Activated naive CD4-positive, alpha-beta T cell treated with anti-CD3 and anti-CD28 coated beads, Interleukin-2, amount 10 ng/mL, durations not matched to agents 7 days and 5 days (primary cell): ENCODE data around the gene NECAB3.
A peak's percentile ranks its signal among the peaks of the same experiment; 100 is the strongest.

Source experiments
- CTCF ChIA-PET: fragments of 350-600 bp; sonication (Branson Sonifier 250); formaldehyde crosslinking; loops from one replicate; lab custom pipeline; 2021; ENCODE audit warnings: antibody characterized with exemption; lab: Charles Lee
- DNase-seq: peaks from one replicate; pipeline ENCODE4 v3.0.0-alpha.2; 2020
- H3K27ac Mint-ChIP-seq: one replicate; pipeline ENCODE4 v1.8.0; 2021; ENCODE audit warnings: mild to moderate bottlenecking, moderate library complexity, mixed read lengths
- H3K27me3 Mint-ChIP-seq: one replicate; pipeline ENCODE4 v1.8.0; 2021; ENCODE audit warnings: mild to moderate bottlenecking, mixed read lengths
- H3K36me3 Mint-ChIP-seq: one replicate; pipeline ENCODE4 v1.8.0; 2021; ENCODE audit warnings: mixed read lengths
- H3K4me1 Mint-ChIP-seq: one replicate; pipeline ENCODE4 v1.8.0; 2021; ENCODE audit warnings: mixed read lengths
- H3K4me3 Mint-ChIP-seq: one replicate; pipeline ENCODE4 v1.8.0; 2021; ENCODE audit warnings: mild to moderate bottlenecking, moderate library complexity, mixed read lengths
- H3K9me3 Mint-ChIP-seq: one replicate; pipeline ENCODE4 v1.8.0; 2021; ENCODE audit warnings: mixed read lengths

NECAB3 gene

GRCh38 chr20:33659341-33660034 lies 14.7 kb downstream of the NECAB3 start:
- CTCF ChIA-PET = no interaction called here

DNA sequence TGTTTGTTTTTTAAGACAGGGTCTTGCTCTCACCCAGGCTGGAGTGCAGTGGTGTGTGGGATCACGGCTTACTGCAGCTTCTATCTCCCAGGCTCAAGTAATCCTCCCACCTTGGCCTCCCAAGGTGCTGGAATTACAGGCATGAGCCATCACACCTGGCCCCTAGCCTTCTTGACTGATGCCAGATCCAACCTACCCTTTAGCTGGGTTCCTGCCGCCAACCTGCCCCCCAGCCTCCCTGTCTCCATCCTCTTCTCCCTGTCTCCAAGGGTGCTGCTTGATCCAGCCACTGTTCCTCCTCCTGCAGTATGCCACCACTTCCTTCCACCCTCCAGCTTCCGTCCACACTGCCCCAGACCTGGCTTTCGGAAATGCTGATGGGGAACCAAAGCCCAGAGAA lies 15.3 kb downstream of the NECAB3 start:
- H3K4me3 Mint-ChIP-seq = no peak overlapping the region
- no peaks in the 10 kb centered on the region for H3K9me3 Mint-ChIP-seq
- DNase-seq = no peak
- peaks cover 4% of the 10 kb centered on the region for H3K36me3 Mint-ChIP-seq
- peaks cover 16% of the 10 kb centered on the region for H3K4me1 Mint-ChIP-seq
- CTCF ChIA-PET = no interaction called here
- peak overlapping the region; percentile 62 for H3K27ac Mint-ChIP-seq
- H3K27me3 Mint-ChIP-seq = no peaks in the 10 kb centered on the region

More at GRCh38 chr20:33659341-33660034, 14.7 kb downstream of the NECAB3 start:
- H3K9me3 Mint-ChIP-seq = no peaks in the 10 kb centered on the region
- no peak overlapping the region for H3K4me3 Mint-ChIP-seq
- H3K27ac Mint-ChIP-seq = no peak overlapping the region
- H3K36me3 Mint-ChIP-seq = peaks cover 4% of the 10 kb centered on the region
- DNase-seq = no peak
- H3K4me1 Mint-ChIP-seq = peaks cover 20% of the 10 kb centered on the region
- no peaks in the 10 kb centered on the region for H3K27me3 Mint-ChIP-seq

DNA sequence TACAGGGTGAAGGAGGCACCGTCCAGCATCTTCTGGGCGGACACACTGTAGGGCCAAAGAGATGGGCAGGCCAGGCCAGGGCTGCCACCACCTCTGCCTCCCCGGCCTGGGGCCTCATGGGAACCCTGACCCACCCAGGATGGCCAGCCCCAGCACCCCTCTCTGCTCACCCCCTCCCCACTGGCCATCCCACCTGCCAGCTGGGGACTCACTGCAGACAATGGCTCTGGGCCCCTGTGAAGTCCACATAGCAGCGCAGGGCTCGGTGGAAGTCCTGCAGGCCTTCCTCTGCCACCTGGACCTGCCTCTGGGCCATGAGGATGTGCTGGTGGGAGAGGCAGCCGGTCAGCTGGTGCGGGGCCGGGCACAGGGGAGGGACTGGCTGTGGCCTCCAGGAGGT lies 15.7 kb downstream of the NECAB3 start:
- no peak overlapping the region for H3K4me3 Mint-ChIP-seq
- H3K27me3 Mint-ChIP-seq = peaks cover under 1% of the 10 kb centered on the region
- CTCF ChIA-PET = no interaction called here
- DNase-seq = no peak
- H3K36me3 Mint-ChIP-seq = peaks cover 4% of the 10 kb centered on the region
- H3K9me3 Mint-ChIP-seq = no peaks in the 10 kb centered on the region
- peaks cover 14% of the 10 kb centered on the region for H3K4me1 Mint-ChIP-seq
- no peak overlapping the region for H3K27ac Mint-ChIP-seq

DNA sequence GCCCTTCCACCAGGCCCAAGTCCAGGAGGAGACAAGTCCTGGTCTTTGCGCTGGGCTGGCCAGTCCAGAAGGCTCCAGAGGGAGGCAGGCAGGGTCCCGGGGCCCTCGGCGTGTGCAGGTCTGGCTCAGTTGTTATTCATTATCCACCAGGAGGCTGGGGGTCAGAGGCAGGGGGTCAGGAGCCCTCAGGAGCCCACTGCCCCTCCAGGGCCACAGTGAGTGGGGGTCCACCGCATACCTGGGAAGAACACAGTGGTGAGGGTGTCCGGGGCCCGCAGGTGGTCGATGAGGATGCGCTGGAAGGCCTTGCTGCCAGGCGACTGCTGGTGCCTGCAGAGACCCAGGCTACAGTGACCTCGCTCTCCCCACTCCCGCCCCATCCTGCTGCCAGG lies 16.5 kb downstream of the NECAB3 start:
- Mint-ChIP-seq H3K36me3 (peaks cover 4% of the 10 kb centered on the region), H3K27me3 (peaks cover 5% of the 10 kb centered on the region), H3K4me1 (peaks cover 15% of the 10 kb centered on the region), H3K4me3 (no peak overlapping the region), H3K9me3 (no peaks in the 10 kb centered on the region), H3K27ac (no peak overlapping the region)
- no peak for DNase-seq
- CTCF ChIA-PET = no interaction called here

DNA sequence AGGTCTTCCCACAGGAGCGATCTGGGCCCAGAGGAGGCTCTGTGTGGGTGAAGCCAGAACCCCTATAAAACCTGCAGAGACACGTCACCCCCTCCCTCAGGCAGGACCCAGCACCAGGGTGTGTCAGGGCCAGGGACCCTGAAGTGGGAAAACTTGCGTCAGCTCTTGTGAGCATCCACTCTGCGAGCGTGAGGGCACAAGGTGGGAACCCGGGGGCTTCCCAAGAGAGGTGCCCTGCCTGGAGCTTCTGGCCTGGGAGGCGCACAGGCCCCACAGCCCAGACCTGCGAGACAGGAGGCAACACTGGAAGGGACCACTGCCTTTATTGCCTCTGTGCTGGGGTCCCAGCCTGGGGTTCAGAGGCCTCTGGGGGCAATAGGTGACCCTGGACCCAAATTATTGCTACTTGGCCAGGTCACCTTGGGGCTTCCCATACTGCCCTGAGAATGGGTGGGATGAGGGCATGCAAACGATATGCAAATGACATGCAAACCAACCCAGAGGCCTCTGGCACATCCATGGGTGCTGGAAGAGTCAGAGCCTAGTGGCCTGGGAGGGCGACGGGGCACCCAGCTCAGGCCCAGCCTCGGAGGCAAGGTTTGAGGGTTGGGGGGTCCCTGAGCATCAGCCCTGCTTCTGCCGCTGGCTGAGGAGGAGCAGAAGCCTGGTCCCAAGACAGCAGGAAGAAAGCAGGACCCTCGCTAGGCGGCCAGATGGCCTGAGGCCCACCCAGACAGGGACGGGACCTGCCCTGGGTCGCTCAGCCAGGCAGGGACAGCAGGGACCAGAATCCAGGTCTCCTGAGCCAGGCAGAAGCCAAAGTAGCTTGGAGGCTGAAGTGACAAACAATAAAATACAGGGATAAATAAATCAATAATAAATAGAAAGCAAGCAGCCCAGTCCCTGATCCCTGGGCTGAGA lies 17.2 kb downstream of the NECAB3 start:
- Mint-ChIP-seq H3K9me3 (no peaks in the 10 kb centered on the region), H3K27ac (no peak overlapping the region), H3K36me3 (peaks cover 4% of the 10 kb centered on the region), H3K4me1 (peaks cover 9% of the 10 kb centered on the region), H3K27me3 (peaks cover 5% of the 10 kb centered on the region), H3K4me3 (no peak overlapping the region)
- no peak for DNase-seq
- CTCF ChIA-PET = interaction anchor here (3.9 kb wide), 1 partner anchor 10 kb away, joined by 22 read pairs; the partner anchor contains the start of gene ACTL10

GRCh38 chr20:33656010-33656782 lies 18.0 kb downstream of the NECAB3 start:
- CTCF ChIA-PET = interaction anchor here (1.1 to 3.9 kb wide), 2 partner anchors 11 to 256 kb away, joined by 3 to 22 read pairs; partner anchors contain the start of gene ACTL10
- no peaks in the 10 kb centered on the region for H3K9me3 Mint-ChIP-seq
- H3K36me3 Mint-ChIP-seq = peaks cover 4% of the 10 kb centered on the region

DNA sequence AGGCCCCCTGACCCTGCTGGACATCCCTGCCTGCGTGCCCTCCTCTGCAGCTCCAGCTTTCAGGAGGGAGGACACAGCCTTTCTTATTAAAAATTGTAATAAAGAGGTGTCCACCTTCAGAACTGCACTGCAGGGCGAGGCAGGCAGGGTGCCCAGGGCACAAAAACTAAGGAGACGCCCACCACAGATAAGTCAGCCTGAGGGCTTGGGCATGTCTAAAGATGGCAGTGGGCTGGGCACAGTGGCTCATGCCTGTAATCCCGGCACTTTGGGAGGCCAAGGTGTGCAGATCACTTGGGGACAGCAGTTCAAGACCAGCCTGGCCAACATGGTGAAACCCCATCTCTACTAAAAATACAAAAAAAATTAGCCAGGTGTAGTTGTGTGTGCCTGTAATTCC lies 19.1 kb downstream of the NECAB3 start:
- H3K27ac Mint-ChIP-seq = no peak overlapping the region
- peaks cover 5% of the 10 kb centered on the region for H3K27me3 Mint-ChIP-seq
- peaks cover 7% of the 10 kb centered on the region for H3K4me1 Mint-ChIP-seq
- H3K9me3 Mint-ChIP-seq = no peaks in the 10 kb centered on the region
- DNase-seq = no peak
- H3K36me3 Mint-ChIP-seq = peaks cover 4% of the 10 kb centered on the region
- CTCF ChIA-PET = interaction anchor here (1.1 to 3.9 kb wide), 3 partner anchors 12 to 255 kb away, joined by 3 to 22 read pairs (median 10); partner anchors contain the start of gene ACTL10
- H3K4me3 Mint-ChIP-seq = no peak overlapping the region

More at GRCh38 chr20:33656010-33656782, 18.0 kb downstream of the NECAB3 start:
- no peak overlapping the region for H3K4me3 Mint-ChIP-seq
- H3K4me1 Mint-ChIP-seq = peaks cover 7% of the 10 kb centered on the region
- DNase-seq = no peak
- H3K27me3 Mint-ChIP-seq = peaks cover 5% of the 10 kb centered on the region
- peak overlapping the region; percentile 28 for H3K27ac Mint-ChIP-seq

GRCh38 chr20:33654680-33655161 lies 19.5 kb downstream of the NECAB3 start:
- Mint-ChIP-seq H3K4me3 (no peak overlapping the region), H3K9me3 (no peaks in the 10 kb centered on the region), H3K27me3 (peaks cover 5% of the 10 kb centered on the region), H3K4me1 (peaks cover 7% of the 10 kb centered on the region), H3K36me3 (peaks cover 4% of the 10 kb centered on the region), H3K27ac (no peak overlapping the region)
- no peak for DNase-seq
- CTCF ChIA-PET = interaction anchor here (2.0 to 3.9 kb wide), 3 partner anchors 12 to 197 kb away, joined by 7 to 22 read pairs (median 10); partner anchors contain the start of gene ACTL10

GRCh38 chr20:33653900-33654596 lies 20.2 kb downstream of the NECAB3 start:
- H3K36me3 Mint-ChIP-seq = peaks cover 3% of the 10 kb centered on the region
- no peaks in the 10 kb centered on the region for H3K9me3 Mint-ChIP-seq
- no peak overlapping the region for H3K27ac Mint-ChIP-seq
- peaks cover 7% of the 10 kb centered on the region for H3K4me1 Mint-ChIP-seq
- CTCF ChIA-PET = interaction anchor here (0.7 to 3.9 kb wide), 6 partner anchors 8 to 200 kb away, joined by 3 to 22 read pairs (median 6); partner anchors contain the start of genes ACTL10 and C20orf144
- H3K27me3 Mint-ChIP-seq = peaks cover 5% of the 10 kb centered on the region
- no peak overlapping the region for H3K4me3 Mint-ChIP-seq
- no peak for DNase-seq

DNA sequence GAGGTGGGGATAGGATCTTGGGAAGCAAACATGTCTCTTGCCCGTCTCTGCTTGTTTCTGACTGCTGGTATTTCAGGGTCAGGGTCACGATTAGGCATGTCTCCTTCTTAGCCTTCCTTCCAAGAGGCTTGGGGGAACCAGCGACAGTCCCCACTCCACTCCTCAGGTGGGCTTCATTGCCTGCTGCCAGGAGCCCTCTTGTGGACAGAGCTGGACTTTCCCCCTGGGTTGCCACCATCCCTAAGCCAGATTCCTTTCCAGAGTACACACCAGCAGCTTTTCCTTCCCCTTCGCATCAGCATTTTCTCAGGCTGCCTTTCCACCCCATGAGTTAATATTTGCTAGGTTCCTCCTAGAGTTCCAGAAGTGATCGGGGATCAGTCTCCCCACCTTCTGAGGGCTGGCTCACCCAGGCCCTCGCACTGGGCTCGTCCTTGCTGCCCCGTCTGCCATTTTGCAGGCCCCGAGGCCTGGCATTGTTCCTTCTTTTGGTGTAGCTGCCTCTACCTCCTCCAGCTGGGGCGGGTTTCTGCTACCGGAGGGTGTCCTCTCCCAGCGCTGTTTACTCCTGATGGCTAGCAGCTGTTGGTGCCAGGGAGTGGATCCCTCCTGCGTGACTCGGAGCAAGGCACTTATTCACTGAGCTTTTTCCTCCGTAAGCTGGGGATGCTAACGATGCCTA lies 20.9 kb downstream of the NECAB3 start:
- no peak overlapping the region for H3K4me3 Mint-ChIP-seq

DNA sequence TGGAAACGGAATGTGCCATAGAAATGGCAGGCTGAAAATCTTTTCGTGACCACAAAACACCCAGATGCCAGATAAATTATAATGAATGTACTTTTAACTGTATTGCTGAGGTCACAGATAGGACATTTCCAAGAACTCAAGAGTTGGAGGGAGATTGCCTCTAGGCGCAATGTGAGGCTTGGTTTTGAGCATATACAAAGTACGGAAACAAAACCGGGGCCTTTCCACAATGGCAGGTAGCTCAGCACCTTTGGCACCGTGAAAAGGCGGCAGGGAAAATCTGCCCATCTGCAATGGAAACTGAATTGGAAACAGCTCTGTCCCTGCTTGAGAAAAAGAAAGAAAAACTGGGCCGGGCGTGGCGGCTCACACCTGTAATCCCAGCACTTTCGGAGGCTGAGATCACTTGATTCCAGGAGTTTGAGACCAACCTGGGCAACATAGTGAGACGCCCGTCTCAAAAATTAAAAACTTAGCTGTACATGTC lies 22.6 kb downstream of the NECAB3 start:
- Mint-ChIP-seq H3K27ac (no peak overlapping the region), H3K4me1 (peaks cover 12% of the 10 kb centered on the region), H3K27me3 (peaks cover 5% of the 10 kb centered on the region), H3K9me3 (no peaks in the 10 kb centered on the region), H3K36me3 (peaks cover 3% of the 10 kb centered on the region), H3K4me3 (no peak overlapping the region)
- CTCF ChIA-PET = interaction anchor here (1.4 kb wide), 1 partner anchor 9 kb away, joined by 4 read pairs; no protein-coding TSS in a partner anchor
- no peak for DNase-seq

More for the DNA sequence above, 20.9 kb downstream of the NECAB3 start:
- Mint-ChIP-seq H3K9me3 (no peaks in the 10 kb centered on the region), H3K27me3 (peaks cover 5% of the 10 kb centered on the region), H3K27ac (no peak overlapping the region), H3K4me1 (peaks cover 7% of the 10 kb centered on the region), H3K36me3 (no peaks in the 10 kb centered on the region)
- peak; percentile 64 for DNase-seq
- CTCF ChIA-PET = interaction anchor here (0.7 to 3.9 kb wide), 7 partner anchors 9 to 199 kb away, joined by 3 to 22 read pairs (median 6); partner anchors contain the start of genes ACTL10 and C20orf144

DNA sequence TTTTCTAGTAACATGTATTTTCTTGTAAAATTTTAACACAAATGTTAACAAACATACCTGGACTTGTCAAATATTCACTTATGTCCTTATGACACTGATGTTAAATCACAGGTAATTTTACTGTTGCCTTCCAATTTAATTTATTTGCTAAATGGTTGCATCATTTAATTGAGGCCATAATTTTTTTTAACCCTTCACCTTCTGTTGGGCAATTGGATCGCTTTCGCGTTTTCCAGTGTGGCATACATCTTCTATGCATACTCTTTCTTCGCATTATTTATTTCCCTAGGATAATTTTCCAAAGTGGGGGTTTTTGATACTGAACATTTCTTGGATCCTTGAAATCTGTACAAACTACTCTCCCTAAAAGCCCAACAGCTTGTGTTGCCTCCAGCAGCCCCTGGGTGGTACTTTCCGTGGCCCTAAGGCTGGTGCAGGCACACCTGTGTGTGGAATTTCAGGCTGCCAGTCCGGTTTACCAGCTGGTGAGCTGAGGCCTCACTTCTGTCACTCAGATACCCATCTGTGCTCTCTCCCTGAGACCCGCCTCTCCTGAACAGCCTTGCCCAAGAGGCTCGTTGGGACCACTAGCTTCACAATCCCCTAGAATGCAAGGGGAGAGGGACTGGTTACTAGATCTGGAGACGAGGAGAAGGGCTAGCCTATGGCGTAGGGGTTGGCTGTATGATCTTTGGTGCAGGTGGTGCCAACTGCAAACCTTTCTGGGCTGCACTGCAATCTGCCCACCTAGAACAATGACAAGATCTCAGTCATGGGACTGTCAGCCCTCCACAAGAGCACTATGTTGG lies 23.3 kb downstream of the NECAB3 start:
- DNase-seq = no peak
- CTCF ChIA-PET = interaction anchor here (1.4 kb wide), 1 partner anchor 8 kb away, joined by 4 read pairs; no protein-coding TSS in a partner anchor
- Mint-ChIP-seq H3K4me3 (no peak overlapping the region), H3K27me3 (peaks cover 5% of the 10 kb centered on the region), H3K36me3 (peaks cover 3% of the 10 kb centered on the region), H3K4me1 (peaks cover 12% of the 10 kb centered on the region), H3K27ac (no peak overlapping the region), H3K9me3 (no peaks in the 10 kb centered on the region)
